GM23338 (cell line): ENCODE measurements around the gene CNST. TPM values are rescaled to one million over a fixed set of nuclear protein-coding genes. Genes with fewer than 3 reads are reported as not detected.
"Not testable (repeated sequence)": the region's sequence is repeated elsewhere in the genome, so short reads cannot be mapped to it uniquely, and the experiment has no call there.

ENCODE experiments used
- ATAC-seq: fragments of 200-7000 bp; cut with Tn5 transposase; 3 replicates; pipeline ENCODE4 v1.9.1; 2020
- DNase-seq: peaks from one replicate; pipeline ENCODE4 v3.0.0-alpha.2; 2015; ENCODE audit warnings: low spot score
- H2AFZ ChIP-seq: fragments of 200-600 bp; sonication (generic); 2 replicates; pipeline ENCODE4 v1.8.0; 2016; ENCODE audit warnings: antibody characterized with exemption, mild to moderate bottlenecking, moderate library complexity
- H3F3A ChIP-seq: fragments of 200-600 bp; sonication (generic); replicated peaks from 2 replicates; pipeline ENCODE4 v1.8.0; 2017; ENCODE audit warnings: antibody characterized with exemption, mixed run types, low read depth
- H3K27ac ChIP-seq: fragments of 200-600 bp; sonication (generic); 2 replicates; pipeline ENCODE4 v1.6.1; 2016; ENCODE audit warnings: low read depth
- H3K27me3 ChIP-seq: fragments of 200-600 bp; sonication (generic); 2 replicates; pipeline ENCODE4 v1.8.0; 2016; ENCODE audit warnings: mild to moderate bottlenecking, mixed run types, moderate library complexity; ENCODE audit not compliant: insufficient read depth
- H3K36me3 ChIP-seq: fragments of 200-600 bp; sonication (generic); 2 replicates; pipeline ENCODE4 v1.8.0; 2016; ENCODE audit warnings: mild to moderate bottlenecking; ENCODE audit not compliant: insufficient read depth
- H3K4me1 ChIP-seq: fragments of 200-600 bp; sonication (generic); 2 replicates; pipeline ENCODE4 v1.8.0; 2016; ENCODE audit warnings: mild to moderate bottlenecking, moderate library complexity; ENCODE audit not compliant: insufficient read depth
- H3K4me2 ChIP-seq: fragments of 200-600 bp; sonication (generic); 2 replicates; pipeline ENCODE4 v1.7.1; 2017; ENCODE audit warnings: mixed run types
- H3K4me3 ChIP-seq: fragments of 200-600 bp; sonication (generic); 2 replicates; pipeline ENCODE4 v1.6.1; 2016; ENCODE audit warnings: mixed run types
- H3K79me2 ChIP-seq: fragments of 200-600 bp; sonication (generic); replicated peaks from 2 replicates; pipeline ENCODE4 v1.8.0; 2017; ENCODE audit warnings: mild to moderate bottlenecking; ENCODE audit not compliant: insufficient read depth
- H3K9me2 ChIP-seq: fragments of 200-600 bp; sonication (generic); 2 replicates; pipeline ENCODE4 v1.8.0; 2017; ENCODE audit not compliant: insufficient read depth
- H4K20me1 ChIP-seq: fragments of 200-600 bp; sonication (generic); replicated peaks from 2 replicates; pipeline ENCODE4 v1.8.0; 2017; ENCODE audit warnings: mild to moderate bottlenecking; ENCODE audit not compliant: insufficient read depth
- H3K27ac Mint-ChIP-seq: 2 replicates; pipeline ENCODE4 v1.8.0; 2020; ENCODE audit warnings: inconsistent platforms, mild to moderate bottlenecking, moderate library complexity, mixed read lengths
- H3K27me3 Mint-ChIP-seq: 3 replicates; pipeline ENCODE4 v1.8.0; 2022; ENCODE audit warnings: low read depth, mild to moderate bottlenecking, moderate library complexity, mixed read lengths, inconsistent platforms; ENCODE audit not compliant: insufficient read depth, poor library complexity
- H3K36me3 Mint-ChIP-seq: 3 replicates; pipeline ENCODE4 v1.8.0; 2021; ENCODE audit warnings: low read depth, mild to moderate bottlenecking, inconsistent platforms, moderate library complexity, mixed read lengths
- H3K4me1 Mint-ChIP-seq: 3 replicates; pipeline ENCODE4 v1.8.0; 2020; ENCODE audit warnings: mild to moderate bottlenecking, inconsistent platforms, mixed read lengths
- H3K4me3 Mint-ChIP-seq: 3 replicates; pipeline ENCODE4 v1.8.0; 2021; ENCODE audit warnings: moderate library complexity, mild to moderate bottlenecking, inconsistent platforms, mixed read lengths
- H3K9me3 Mint-ChIP-seq: 3 replicates; pipeline ENCODE4 v1.8.0; 2020; ENCODE audit warnings: moderate library complexity, mild to moderate bottlenecking, inconsistent platforms, mixed read lengths
- EZH2 ChIP-seq: fragments of 200-600 bp; sonication (generic); IDR thresholded peaks from one replicate; pipeline ENCODE4 v1.8.0; 2017; ENCODE audit warnings: antibody characterized with exemption, mild to moderate bottlenecking, low read depth; ENCODE audit not compliant: unreplicated experiment
- JUNB ChIP-seq: IDR thresholded peaks from one replicate; pipeline ENCODE4 v1.6.1; 2016; ENCODE audit warnings: antibody characterized with exemption; ENCODE audit not compliant: unreplicated experiment
- REST ChIP-seq: IDR thresholded peaks from one replicate; pipeline ENCODE4 v1.6.1; 2018; ENCODE audit warnings: antibody characterized with exemption; ENCODE audit not compliant: unreplicated experiment
- ZNF331 ChIP-seq: fragments of 250-450 bp; sonication (Bioruptor Pico); IDR thresholded peaks from 2 replicates; pipeline ENCODE4 v1.5.0; 2020; ENCODE audit warnings: low read depth, mild to moderate bottlenecking, moderate library complexity
- ZNF462 ChIP-seq: fragments of 250-450 bp; sonication (Bioruptor Pico); IDR thresholded peaks from 2 replicates; pipeline ENCODE4 v1.5.0; 2020; ENCODE audit warnings: mild to moderate bottlenecking, moderate library complexity
- polyA plus RNA-seq: library from polyadenylated mRNA; unstranded; fragments of >200 nt; fragmentation: Nextera tagmentation; extraction: Ambion mirVana; gene quantifications from 2 replicates; pipeline ENCODE4 v1.2.1, GENCODE V29; 2016
- total RNA-seq: library from RNA; depleted of rRNA; stranded (reverse); fragments of >200 nt; shearing (Covaris generic); gene quantifications from 2 replicates; pipeline ENCODE4 v1.2.3, GENCODE V29; 2014

The CNST gene
- total and polyA plus RNA-seq, 2 experiments from 2014 or later, result 8.1 to 17.6 TPM

GRCh38 chr1:246589919-246590318 is 23.7 kb downstream of the CNST start:
- H3F3A ChIP-seq, H3K4me1 ChIP-seq, H3K36me3 ChIP-seq, H3K4me3 Mint-ChIP-seq, H3K4me1 Mint-ChIP-seq, H3K27ac ChIP-seq, H3K27ac Mint-ChIP-seq, H3K27me3 Mint-ChIP-seq, H3K9me2 ChIP-seq, DNase-seq, H3K27me3 ChIP-seq, H2AFZ ChIP-seq, H4K20me1 ChIP-seq, ATAC-seq, H3K4me3 ChIP-seq, H3K4me2 ChIP-seq: not testable (repeated sequence)
- peaks cover 41% of the 10 kb centered on the region for H3K79me2 ChIP-seq
- Mint-ChIP-seq H3K36me3 (peaks cover 21% of the 10 kb centered on the region; the same call in 2 of the 3 replicates), H3K9me3 (peaks cover 11% of the 10 kb centered on the region)

DNA sequence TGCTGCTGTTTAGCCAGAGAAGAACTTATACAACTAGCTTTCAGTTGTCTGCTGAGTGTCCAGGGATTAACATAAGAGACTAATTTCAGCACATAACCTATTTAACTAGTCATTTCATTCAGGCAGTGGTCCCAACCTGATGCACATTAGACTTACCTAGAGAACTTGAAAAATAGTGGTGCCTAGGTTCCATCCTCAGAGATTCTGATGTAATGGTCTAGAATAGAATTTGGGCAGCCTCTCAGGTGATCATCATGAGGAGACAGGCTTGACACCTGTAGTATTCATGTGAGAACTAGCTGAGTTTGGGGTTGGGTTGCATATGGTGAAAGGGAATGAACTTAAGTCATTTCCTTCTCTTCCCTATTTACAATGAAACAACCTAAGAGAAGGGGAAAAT is 24.8 kb downstream of the CNST start:
- Histone ChIP-seq H3K4me2 (no peak overlapping the region), H3K36me3 (0 out of 2 replicates have a peak, but pooled peaks cover 3% of the 10 kb centered on the region), H3K4me3 (no peak overlapping the region), H4K20me1 (peaks cover 3% of the 10 kb centered on the region), H3F3A (no peaks in the 10 kb centered on the region), H3K27ac (no peak overlapping the region), H3K9me2 (no peaks in the 10 kb centered on the region), H3K79me2 (peaks cover 36% of the 10 kb centered on the region), H3K4me1 (peaks cover 4% of the 10 kb centered on the region; the same call in 1 of the 2 replicates), H3K27me3 (no peaks in the 10 kb centered on the region), H2AFZ (no peak overlapping the region)
- Mint-ChIP-seq H3K4me1 (no peaks in the 10 kb centered on the region), H3K27me3 (no peaks in the 10 kb centered on the region), H3K36me3 (peaks cover 21% of the 10 kb centered on the region; the same call in 2 of the 3 replicates), H3K27ac (no peak overlapping the region), H3K4me3 (no peak overlapping the region), H3K9me3 (peaks cover 11% of the 10 kb centered on the region)
- ATAC-seq (no peak), DNase-seq (no peak)
- no peak for TF ChIP-seq EZH2
- no peak for TF ChIP-seq ZNF331 (CRISPR knock-in tag)
- TF ChIP-seq ZNF462 (CRISPR knock-in tag), result no peak
- no peak for TF ChIP-seq REST
- TF ChIP-seq JUNB, result no peak
